GM12872 (cell line): ENCODE data around the gene IL20.

ENCODE experiments used
- TF ChIP-seq, protein P1 (sequence below): IDR thresholded peaks from 3 replicates; pipeline ENCODE4 v1.5.1; 2011; ENCODE audit warnings: low read depth, mild to moderate bottlenecking, low read length, moderate library complexity; ENCODE audit not compliant: insufficient read depth

The IL20 gene

DNA sequence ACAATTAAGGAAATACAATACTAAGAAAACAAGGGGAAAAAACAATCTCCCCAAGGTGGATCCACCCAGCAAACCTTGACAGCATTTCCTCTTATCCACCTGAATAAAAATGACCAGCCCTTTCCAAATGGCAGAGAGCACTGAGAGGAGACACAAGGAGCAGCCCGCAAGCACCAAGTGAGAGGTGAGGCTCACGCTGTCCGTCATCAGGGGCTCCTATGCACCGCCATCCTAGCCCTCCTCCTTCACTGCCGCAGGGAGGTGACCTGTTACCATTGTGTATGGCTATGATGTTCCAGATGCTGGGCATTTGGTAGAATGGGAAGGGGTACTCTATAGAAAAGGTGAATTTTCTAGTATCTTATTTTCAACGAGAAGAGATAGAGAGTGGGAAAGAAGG is 31.2 kb upstream of the IL20 start:
- TF ChIP-seq, protein P1, sequence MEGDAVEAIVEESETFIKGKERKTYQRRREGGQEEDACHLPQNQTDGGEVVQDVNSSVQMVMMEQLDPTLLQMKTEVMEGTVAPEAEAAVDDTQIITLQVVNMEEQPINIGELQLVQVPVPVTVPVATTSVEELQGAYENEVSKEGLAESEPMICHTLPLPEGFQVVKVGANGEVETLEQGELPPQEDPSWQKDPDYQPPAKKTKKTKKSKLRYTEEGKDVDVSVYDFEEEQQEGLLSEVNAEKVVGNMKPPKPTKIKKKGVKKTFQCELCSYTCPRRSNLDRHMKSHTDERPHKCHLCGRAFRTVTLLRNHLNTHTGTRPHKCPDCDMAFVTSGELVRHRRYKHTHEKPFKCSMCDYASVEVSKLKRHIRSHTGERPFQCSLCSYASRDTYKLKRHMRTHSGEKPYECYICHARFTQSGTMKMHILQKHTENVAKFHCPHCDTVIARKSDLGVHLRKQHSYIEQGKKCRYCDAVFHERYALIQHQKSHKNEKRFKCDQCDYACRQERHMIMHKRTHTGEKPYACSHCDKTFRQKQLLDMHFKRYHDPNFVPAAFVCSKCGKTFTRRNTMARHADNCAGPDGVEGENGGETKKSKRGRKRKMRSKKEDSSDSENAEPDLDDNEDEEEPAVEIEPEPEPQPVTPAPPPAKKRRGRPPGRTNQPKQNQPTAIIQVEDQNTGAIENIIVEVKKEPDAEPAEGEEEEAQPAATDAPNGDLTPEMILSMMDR = no peak

DNA sequence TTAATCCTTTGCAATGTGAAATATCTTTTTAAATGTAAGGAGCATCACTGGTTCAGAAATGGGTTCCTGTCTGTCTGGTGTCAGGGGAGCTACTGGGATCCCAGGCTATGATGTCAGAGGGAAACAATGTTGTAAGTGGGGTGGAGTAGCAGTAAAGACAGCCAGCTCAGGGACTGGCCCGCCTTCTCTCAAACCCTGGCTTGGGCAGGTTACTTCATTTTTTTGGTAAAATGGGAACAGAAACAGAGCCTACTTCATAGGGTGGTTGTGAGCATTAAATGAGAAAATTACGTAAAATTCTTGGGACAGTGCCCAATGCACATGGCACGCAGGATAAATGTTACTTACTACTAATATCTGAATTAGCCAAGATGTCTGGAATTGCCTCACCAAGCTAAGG is 30.7 kb upstream of the IL20 start:
- TF ChIP-seq, protein P1 = no peak

DNA sequence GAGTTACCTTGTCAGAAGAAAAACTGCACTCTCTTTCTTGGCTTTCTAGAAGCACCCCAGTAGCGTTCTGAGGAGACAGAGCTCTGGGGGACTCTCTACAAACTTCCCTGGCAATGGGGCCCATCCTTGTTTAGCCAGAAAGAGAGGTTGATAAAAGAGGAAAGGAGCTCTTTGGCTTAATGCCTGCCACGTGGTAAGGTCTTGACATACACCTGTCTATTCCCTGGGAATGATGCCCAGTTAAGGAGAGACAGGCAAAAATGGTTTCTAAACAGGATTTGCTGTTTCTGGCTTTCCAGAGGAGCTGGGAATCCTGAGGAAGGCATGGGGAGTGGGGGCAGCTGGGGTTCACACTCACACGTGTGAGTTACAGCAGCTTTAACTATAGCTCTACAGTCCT is 30.2 kb upstream of the IL20 start:
- TF ChIP-seq, protein P1 = no peak

DNA sequence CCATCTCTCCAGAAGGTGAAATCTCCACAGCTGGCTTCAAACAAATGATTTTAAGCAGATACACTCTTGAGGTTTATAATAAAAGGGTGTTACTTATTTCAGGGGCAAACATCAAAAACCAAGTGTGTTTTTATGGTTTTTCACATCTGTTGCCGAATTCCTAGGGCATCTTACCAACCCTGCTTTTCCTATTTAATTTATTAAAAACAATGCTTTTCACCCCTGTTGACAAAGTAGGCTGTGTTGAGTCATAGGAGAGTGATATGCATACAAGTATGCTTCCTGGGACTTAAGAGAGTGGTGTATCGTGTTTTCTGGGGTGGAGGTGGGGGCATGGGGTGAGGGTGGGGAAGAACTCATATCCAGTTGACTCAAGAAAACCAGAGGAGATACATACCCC is 29.3 kb upstream of the IL20 start:
- TF ChIP-seq, protein P1 = no peak

DNA sequence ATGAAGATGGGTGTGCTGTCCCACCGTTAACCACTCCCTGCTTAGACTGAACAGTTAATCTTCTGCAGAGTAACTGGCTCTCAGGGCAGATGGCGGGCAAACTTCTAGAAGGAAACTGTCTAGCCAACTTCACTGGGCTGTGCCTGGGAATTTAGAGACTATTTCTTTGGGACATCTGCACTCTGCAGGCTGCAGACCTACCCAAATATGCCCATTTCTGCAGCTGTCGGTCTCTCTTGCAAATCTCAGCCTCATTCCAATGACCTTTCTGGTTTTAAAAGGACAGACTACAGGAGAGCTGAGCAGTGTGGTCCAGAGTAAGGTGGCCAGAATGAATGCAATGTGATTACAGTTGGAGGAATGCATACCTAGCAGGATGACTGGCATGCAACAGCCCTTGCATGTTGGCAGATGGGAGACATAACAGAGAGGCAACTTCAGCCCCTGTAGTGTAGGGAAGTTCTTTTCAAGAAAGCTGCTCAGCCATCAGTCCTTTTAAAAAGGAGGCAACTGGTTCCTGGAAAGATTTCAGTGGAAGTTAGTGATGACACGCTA is 26.3 kb upstream of the IL20 start:
- TF ChIP-seq, protein P1 = no peak

DNA sequence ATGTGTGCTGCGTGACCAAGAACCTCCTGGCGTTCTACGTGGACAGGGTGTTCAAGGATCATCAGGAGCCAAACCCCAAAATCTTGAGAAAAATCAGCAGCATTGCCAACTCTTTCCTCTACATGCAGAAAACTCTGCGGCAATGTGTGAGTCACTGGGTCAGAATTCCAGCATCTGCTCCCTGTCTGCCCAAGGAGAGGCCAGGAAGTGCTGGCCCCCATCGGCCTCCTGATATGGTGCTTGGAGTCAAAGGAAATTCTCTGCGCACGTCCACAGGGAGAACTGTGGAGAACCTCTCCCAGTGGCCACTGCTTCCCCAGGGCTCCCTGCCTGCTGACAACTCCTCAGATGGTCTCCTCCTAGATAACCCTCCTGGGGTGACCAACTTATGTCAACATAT is 25.6 kb upstream of the IL20 start:
- TF ChIP-seq, protein P1 = no peak

DNA sequence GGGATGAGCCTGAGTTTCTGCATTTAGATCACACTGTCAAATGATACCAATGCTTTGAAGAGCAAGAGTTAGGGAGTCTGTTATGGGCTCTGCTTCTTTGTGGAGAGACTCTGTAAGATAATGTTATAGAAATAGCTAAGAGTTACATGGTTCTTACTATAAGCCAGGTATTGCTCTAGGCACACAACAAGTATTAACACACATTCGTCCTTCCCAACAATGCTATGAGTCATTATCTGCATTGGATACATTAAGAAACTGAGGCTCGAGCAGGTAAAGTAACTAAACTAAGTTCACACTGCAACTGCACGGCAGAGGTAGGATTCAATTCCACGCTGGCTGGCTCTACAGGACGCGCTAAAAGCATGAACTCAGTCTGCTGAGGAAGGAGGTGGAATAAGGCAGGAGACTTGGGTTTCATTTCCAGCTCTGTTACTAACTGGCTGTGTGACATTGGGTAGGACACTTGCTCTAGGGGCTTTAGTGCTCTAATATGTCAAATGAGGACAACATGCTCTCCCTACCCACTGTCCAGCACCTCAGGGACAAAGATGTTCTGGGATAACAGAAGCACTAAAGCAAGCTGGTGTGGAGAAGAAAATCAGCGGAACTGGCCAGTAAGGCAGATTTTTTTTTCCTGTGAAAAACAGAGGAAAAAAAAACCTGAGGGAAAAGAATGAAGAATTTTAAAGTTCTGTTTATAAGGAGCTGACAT is 23.7 kb upstream of the IL20 start:
- TF ChIP-seq, protein P1 = no peak

DNA sequence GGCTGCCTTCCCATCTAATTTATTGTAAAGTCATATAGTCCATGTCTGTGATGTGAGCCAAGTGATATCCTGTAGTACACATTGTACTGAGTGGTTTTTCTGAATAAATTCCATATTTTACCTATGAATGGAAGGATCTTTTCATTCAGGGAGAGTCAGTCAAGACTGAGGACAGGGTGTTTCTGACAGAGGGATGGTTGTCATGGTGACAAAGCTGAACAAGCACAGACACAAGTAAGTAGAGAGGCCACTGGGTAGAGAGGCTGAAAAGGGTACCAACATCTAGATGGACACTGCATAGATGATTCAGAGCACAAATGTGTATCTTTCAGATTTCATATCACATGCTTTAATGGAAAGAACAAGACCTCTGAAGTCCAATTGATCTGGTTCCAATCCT is 22.6 kb upstream of the IL20 start:
- TF ChIP-seq, protein P1 = no peak
